Gastrocnemius medialis (tissue), 4 donors: ENCODE results near the gene PDZD7.

ENCODE experiments used
- CTCF ChIP-seq, 5 experiments: fragments of 450-650 bp in 3 of 5; fragments of 200-600 bp in 2 of 5; sonication (generic) in 2 of 5; IDR thresholded peaks in 4 of 5; conservative IDR thresholded peaks in 1 of 5; 1 replicate in 4 of 5; 2 replicates in 1 of 5; pipeline ENCODE4 v1.5.1; 2016 to 2019; ENCODE audit warnings: antibody characterized with exemption in 5 of 5, mild to moderate bottlenecking in 3 of 5, moderate library complexity in 3 of 5
- POLR2A ChIP-seq, 2 donors: fragments of 450-650 bp; IDR thresholded peaks; one replicate each; pipeline ENCODE4 v1.6.1; 2017; ENCODE audit warnings: antibody characterized with exemption in 2 of 2, mild to moderate bottlenecking in 2 of 2, moderate library complexity in 2 of 2

DNA sequence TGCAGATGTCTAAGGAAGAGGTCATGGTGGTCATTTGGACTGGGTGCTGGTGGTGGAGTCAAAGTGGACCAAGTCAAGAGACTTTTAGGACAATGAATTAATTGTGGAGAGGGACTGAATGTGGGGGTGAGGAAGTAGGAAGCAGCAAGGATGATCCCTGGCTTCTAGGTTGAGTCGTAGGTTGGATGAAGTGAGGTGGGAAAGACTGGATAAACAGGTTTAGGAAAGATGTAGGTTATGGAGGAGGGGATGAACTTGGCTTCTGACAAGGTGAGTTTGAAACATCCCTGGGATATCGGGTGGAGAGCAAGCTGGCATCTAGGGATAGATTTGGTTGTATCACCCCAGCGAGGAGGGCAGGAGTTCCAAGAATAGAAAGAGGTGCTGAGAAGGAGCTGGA lies 54.0 kb downstream of the PDZD7 start:
- TF ChIP-seq CTCF (IDR thresholded peaks at IDR 0.05 in 4 of 5, conservative IDR thresholded peaks at IDR 0.05 in 1 of 5) (no peak), POLR2A (IDR thresholded peaks at IDR 0.05) (no peak)
